A673 (cell line): ENCODE data around the gene MAP4K4.

Source experiments
- EZH2 ChIP-seq: fragments of 200-600 bp; sonication (generic); IDR thresholded peaks from 2 replicates; pipeline ENCODE4 v1.6.1; 2017; ENCODE audit warnings: borderline replicate concordance, low read depth, mild to moderate bottlenecking, mixed read lengths, antibody characterized with exemption, low read length; ENCODE audit not compliant: poor library complexity, severe bottlenecking
- TF ChIP-seq, protein P1 (sequence below): fragments of 300-800, 200-600 bp; sonication (generic); conservative IDR thresholded peaks from 2 replicates; pipeline ENCODE4 v1.5.1; 2017; ENCODE audit warnings: low read depth, mild to moderate bottlenecking, antibody characterized with exemption, low read length, moderate library complexity, mixed read lengths

DNA sequence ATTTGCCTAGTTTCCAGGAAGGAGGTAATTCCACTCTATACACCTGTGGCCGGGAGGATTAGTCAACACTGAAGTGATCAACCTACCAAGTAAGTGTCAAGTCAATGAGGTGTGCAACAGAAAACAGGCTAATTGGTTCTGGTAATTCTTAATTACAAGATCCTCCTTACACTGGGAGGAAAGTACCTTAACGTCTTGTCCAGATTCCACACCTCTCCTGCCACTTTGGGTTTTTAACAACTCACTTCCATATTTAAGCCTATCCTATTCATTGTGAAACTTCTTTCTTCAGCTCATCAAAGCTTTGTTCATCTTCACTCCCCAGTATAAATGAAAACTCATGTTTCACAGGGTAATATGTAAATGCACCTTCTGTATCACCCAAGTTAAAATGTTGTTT, 22.0 kb upstream of the MAP4K4 start:
- TF ChIP-seq, protein P1, sequence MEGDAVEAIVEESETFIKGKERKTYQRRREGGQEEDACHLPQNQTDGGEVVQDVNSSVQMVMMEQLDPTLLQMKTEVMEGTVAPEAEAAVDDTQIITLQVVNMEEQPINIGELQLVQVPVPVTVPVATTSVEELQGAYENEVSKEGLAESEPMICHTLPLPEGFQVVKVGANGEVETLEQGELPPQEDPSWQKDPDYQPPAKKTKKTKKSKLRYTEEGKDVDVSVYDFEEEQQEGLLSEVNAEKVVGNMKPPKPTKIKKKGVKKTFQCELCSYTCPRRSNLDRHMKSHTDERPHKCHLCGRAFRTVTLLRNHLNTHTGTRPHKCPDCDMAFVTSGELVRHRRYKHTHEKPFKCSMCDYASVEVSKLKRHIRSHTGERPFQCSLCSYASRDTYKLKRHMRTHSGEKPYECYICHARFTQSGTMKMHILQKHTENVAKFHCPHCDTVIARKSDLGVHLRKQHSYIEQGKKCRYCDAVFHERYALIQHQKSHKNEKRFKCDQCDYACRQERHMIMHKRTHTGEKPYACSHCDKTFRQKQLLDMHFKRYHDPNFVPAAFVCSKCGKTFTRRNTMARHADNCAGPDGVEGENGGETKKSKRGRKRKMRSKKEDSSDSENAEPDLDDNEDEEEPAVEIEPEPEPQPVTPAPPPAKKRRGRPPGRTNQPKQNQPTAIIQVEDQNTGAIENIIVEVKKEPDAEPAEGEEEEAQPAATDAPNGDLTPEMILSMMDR = no peak
- TF ChIP-seq EZH2 = no peak
